ENCODE data around the gene AP2A1.
"Not testable (repeated sequence)": the region's sequence is repeated elsewhere in the genome, so short reads cannot be mapped to it uniquely, and the experiment has no call there.

The AP2A1 gene

DNA sequence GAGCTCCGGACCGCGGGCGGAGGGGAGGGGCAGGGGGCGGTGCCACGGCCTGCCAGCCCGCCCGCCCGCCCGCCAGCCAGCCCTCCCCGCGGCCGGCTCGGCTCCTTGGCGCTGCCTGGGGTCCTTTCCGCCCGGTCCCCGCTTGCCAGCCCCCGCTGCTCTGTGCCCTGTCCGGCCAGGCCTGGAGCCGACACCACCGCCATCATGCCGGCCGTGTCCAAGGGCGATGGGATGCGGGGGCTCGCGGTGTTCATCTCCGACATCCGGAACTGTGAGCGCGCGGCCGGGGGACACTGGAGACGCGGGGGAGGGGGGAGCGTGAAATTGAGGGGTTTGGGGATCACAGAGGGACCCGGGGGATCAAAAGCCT lies at the start of gene AP2A1:
Gene AP2A1 (plus strand): TSS at position 72 of the 370 bp plus-strand sequence. CDS start 133 bp downstream, at position 205.
- DNase-seq: no peak

DNA sequence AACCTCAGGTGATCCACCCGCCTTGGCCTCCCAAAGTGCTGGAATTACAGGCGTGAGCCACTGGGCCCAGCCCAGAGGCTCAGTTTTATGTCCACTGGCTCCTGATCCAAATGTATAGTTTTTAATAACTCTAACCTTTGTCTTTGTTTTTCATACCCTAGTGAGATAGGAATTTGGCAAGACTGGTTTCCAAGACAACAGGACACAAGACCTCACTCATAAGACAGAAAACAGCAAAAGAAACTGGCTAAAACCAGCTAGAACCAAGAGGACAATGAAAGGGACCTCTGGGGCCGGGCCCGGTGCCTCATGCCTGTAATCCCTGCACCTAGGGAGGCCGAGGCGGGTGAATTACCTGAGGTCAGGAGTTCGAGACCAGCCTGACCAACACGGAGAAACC lies 48.3 kb upstream of the AP2A1 start:
- peak; percentile 21 for DNase-seq

DNA sequence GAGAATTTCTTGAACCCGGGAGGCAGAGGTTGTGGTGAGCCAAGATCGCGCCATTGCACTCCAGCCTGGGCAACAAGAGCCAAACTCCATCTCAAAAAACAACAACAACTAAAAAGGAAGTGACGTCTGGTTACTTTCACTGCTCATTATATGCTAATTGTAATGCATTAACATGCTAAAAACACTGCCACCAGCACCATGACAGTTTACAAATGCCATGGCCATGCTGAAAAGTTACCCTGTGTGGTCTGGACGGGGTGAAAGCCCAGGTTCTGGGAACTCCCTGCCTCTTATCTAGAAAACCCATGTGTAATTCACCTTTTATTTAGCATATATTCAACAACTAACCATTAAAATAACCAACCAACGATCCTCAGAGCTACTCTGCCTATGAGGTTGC lies 47.8 kb upstream of the AP2A1 start:
- no peak for DNase-seq

DNA sequence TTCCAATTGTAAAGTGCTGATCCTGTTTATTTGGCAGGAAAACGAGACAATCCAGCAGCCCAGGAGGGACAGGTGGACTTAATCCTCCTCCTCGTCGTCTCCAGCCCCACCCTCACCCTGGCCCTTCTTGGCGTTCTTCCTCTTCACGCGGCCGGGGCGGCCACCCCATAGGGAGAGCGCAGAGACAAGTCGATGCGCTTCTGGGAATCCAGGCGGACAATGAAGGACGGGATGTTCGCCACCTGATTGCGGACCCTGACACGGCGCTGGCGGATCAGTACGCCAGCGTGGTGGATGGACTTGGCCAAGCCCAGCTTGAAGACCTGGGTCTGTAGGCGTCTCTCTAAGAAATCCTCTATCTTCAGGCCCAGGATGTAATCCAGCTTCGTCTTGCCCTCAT lies 47.4 kb upstream of the AP2A1 start:
- DNase-seq: not testable (repeated sequence)

DNA sequence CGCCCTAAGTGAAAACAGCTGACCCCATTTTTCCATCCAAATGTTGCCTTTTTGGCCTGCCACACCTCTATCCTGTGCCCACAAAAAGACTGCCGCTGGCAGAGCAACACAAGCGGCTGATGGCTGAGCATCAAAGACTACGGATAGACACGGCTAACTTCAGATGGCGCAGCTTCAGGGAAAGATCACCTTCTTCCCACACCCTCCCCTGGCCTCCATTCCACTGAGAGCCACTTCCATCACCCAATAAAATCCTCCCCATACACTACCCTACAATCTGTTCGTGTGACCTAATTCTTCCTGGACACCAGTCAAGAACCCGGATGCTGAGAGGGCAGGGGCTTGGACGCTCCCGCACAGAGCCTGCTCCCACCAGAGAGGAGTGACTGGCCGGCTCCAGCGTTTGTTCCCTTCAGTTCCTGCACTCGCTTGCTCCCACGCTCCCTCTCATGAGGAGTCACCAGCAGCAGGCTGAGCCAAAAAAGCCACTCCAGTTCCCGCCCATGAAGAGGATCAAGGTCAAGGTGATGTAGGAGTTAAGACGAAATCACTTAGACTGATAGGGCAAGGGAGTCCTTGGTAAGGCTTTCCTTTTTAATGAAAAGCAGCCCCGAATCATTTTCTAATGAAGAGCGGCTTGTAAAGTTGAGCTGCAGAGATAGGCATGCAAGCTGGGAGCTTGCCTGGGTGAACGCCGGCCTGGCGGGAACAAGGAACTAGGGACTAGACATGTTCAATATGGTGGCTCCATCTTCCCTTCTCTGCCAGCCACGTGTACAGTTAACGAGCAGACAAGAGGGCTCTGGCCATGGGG lies 39.4 kb upstream of the AP2A1 start:
- peak; percentile 8 for DNase-seq

DNA sequence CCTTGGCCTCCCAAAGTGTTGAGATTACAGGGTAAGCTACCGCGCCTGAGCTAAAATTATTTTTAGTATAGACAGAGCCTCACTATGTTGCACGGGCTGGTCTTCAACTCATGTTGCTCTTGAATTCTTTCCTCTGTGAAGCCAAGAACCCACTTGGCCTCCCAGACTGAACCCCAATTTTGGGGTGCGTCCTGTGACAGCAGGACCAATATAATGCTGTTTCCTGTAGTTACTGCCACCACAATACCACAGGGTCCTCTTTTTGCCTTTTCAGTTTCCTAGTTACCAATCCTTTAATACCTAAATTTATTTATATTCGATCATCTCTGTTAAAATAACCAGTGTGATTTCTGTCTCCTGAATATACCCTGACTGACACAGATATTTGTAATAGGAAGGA lies 36.6 kb upstream of the AP2A1 start:
- DNase-seq: no peak

DNA sequence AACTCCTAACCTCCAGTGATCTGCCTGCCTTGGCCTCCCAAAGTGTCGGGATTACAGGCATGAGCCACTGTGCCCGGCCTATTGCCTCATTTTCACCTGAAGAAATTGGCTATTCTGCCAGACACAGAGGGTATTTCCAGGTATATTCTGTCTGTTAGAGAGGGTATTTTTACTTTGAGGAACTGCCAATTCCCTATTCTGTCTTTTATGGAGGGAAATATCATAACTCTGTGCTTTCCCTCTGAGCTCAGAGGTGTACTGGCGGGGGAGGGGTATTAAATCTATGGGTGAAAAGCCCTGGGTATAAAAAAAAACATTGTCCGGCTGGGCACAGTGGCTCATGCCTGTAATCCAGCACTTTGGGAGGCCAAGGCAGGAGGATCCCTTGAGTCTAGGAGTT lies 28.5 kb upstream of the AP2A1 start:
- no peak for DNase-seq

DNA sequence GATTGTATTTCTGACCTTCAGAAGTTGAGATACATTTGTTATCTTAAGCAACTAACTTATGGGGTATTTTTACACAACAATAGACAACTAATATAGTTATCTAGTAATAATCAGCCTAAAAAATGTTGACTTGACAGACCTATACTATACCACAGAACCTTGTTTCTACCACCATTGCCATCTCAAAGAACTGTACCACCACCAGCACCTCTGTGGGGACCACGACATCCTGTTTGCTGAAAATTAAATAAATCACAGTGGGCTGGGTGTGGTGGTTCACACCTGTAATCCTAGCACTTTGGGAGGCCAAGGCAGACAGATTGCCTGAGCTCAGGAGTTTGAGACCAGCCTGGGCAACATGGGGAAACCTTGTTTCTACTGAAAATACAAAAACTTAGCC lies 27.7 kb upstream of the AP2A1 start:
- DNase-seq: no peak

DNA sequence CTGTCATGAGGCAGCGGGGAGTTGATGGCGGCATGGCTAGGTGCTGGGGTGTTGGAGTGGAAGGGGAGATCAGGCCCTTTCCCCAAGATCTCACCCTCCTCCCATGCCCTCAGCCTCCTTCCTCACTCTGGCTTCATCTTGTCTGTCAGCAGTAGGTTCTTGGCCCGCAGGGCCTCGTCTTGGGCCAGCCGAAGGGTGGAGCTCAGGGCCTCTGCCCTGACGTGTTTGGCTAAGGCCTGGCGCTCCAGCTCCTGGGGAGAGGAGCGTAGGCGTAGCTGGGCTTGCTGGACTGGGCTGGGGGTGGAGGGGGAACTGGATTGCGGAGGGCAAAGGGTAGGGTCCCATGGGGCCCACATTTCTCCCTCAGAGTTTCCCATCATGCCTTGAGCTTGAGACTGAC lies 26.9 kb upstream of the AP2A1 start:
- no peak for DNase-seq

DNA sequence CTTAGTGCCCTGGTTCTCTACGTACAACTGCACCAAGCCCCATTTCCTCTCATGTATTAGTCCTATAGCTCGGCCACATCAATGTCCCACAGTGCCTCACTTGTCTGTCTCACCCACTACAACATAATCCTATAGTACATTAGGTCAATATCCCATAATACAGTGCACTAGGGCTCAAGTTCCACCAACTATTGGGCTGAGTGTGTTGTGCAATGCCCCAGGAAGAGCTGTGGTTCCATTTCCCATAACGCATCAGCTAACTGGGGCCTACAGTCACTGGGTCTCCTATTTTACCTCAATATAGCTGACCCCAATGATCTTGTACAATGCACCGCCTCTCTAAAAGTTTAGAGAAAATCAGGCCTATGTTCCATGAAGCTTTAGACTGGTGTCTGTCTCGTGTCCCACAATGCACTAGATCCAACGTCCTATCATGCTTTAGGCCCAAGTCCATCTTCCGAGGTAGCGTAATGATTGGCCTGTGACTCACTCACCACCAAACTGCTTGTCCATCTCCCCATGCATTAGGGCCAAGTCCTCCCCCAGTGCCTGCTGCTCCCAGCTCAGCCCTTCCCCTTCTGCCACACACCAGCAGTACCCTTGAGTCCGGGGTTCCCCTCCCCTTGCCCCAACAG lies 25.5 kb upstream of the AP2A1 start:
- no peak for DNase-seq

DNA sequence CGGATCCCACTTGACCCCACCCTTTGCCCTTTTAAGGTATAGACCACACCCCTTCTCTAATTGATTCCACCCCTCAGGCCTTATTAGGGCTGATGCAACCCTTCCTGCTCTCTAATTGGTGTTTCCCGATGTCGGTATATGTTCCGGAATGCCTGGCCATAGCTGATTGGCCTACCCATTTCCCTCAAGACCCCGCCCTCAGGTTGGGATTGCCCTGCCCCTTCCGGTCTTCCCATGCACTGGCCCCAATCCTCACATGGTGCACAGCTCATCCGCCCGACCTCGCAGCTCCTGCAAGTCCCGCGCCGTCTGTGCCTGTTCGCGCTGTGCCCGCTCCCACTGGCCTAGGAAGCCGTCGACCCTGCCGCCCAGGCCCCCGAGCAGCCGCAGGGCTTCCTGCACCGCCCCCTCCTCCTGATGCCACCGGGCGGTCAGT lies 21.8 kb upstream of the AP2A1 start:
- DNase-seq: no peak

DNA sequence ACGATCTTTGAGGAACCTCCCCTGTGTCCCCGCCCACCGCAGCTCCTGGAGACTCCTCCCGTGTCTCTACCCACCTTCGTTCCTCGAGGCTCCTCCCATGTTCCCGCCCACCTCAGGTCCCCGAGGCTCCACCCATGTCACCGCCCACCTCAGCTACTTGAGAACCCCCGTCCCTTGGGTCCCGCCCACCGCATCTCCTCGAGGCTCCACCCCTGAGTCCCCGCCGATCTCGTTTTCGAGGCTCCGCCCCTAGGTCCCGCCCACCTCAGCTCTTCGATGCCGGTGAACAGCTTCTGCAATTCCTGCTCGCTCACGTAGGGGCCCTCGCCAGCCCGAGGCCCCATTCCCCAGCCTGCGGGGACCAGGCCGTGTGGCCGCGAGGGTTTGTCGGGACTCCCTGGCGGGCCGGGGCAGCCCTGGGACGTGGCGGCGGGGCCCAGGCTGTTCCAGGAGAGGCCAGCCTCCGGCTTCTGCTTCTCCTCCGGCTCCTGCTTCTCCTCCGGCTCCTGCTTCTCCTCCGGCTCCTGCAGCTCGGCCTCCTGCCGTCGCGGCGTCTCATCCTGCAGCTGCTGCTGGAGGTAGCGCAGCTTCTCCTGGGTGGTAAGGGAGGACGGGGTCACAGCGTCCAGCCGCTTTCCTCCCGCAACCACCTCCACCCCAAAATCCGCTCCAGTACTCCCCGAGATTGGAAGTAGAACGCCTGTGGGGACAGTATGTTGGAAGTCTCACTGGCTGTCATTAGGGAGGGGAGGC lies 20.4 kb upstream of the AP2A1 start:
- DNase-seq: peak; percentile 41

DNA sequence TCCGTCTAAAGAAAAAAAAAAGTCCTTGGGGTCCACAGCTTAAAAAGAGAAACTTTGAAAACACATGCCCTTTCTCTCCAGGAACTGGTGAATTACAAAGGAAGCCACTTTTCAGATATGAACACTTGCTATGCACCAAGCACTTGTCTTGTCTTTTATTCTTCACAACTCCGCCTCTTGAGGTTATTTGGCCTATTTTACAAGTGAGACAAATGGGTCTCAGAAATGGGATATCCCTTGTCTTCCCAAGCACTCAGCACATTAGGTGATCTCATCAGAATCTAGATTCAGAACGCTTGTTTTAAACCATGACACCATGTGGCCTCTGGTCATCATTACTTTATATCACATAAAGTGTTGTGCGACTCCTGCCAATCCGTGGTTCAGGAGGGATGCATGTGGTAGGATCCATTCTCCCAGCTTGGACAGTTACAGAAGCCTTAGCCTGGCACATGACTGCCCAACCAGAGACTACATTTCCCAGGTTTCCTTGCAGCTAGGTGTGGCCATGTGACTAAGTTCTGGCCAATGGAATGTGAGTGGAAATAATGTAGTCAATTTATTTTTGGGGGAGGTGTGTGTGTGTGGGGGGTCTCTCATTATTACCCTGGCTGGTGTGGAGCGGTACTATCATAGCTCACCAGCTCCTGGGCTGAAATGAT lies 17.6 kb upstream of the AP2A1 start:
- DNase-seq: no peak

DNA sequence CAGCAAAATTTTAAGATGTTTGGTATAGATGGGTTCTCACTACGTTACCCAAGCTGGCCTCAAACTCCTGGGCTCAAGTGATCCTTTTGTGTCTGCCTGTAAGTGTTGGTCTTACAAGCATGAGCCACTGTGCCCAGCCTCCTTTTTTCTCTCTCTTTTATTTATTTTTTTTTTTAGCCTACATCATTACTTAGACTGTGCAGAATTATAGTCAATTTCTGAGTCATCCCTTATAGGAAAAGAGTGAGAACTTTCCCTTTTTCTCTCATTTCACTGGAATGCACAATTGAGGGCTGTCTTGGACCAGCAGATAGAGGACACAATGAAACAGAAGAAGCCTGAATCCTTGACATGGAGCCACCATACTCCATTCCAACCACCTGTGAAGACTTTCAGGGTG lies 17.0 kb upstream of the AP2A1 start:
- peak; percentile 62 for DNase-seq

DNA sequence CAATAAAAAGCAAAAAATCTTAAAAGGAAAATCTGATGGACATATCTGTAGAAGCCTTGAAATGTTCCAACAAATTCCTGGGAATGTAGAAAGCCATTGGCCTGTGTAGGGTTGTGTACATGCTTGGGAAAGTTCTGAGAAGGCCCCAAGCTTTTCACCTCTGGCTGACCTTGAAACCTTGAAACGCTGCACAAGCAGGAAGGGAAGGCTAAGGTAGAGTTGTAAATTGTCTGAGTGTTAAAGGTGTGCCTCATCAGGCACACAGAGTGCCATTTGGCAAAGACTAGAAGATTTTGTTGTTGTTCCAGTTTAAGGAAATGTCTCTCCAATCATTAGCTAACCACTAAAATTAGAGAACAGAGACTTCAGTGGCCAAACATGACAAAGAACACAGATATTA lies 14.1 kb upstream of the AP2A1 start:
- DNase-seq: no peak

DNA sequence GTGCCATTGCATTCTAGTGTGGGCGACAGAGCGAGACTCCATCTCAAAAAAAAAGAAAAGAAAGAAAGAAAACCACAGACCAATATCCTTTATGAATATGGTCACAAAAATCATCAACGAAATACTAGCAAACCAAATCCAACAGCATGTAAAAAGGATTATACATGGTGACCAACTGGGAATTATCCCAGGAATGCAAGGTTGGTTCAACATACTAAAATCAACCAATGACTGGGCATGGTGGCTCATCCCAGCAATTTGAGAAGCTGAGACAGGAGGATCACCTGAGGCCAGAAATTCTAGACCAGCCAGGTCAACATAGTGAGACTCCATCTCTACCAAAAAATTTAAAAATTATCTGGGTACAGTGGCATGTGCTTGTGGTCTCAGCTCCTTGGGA lies 10.8 kb upstream of the AP2A1 start:
- DNase-seq: no peak

DNA sequence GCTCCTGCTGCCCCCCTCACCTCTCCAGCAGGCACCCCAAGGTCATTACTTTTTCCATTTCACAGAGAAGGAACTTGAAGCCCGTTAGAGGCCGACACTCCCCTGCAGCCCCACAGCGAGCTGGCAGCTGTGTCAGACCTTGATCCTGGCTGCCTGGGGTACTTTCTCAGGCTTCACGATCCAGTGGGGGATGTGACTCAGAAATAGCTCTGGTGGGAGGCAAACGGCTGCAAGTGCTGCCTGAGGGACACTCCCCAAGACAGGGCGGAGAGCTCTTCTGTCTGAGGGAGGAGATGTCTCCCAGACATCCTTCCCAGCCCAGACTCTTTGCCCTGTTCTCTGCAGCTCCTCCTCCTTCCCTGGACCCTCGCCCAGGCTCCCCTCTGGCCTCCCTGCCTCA lies 8.5 kb upstream of the AP2A1 start:
- DNase-seq: peak; percentile 80

DNA sequence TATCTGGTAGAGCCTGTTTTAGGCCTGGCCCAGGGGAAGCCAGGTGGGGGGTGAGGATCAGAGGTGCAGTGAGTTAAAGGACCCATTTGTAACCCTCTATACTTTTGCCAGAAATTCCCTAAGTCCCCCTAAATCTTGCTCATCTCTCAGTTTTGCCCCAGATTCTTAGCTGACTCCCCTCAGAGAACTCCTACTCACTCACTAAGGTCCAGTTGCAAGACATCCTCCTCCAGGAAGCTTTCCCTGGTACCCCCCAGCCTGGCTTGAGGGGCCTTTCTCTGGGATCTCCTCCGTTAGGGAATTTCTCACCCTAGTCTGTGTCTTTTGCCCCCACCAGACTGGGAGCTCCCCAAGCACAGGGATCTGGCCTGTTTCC lies 5.6 kb upstream of the AP2A1 start:
- DNase-seq: no peak

DNA sequence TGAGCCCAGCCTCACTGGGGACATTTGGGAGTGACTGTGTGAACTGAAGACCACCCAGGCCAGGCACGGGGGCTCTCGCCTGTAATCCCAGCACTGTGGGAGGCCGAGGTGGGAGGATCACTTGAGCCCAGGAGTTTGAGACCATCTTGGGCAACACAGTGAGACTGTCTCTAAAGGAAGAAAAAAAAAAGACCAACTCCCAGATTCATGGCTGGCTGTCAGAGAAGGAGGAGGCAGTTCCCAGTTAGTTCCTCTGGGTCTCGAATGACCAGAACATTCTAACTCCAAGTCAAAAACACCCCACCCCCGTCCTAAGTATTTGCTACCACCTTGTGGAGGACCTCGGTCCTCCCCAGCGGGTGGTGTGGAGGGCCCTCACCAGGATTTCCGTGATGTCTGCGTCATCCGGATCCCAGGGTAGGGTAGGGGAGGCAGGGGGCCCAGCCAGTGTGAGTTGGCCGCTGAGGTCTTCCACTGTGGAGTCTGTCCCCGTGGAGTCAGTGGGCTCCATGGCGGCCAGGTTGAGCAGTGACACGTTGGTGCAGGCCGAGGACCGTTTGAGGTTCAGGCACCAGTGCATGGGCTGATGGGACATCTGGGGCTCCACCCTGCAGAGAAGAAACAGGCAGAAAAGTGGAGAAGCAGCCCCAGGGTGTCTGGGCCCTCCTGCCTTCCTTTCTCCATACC lies 5.0 kb upstream of the AP2A1 start:
- DNase-seq: peak; percentile 48

DNA sequence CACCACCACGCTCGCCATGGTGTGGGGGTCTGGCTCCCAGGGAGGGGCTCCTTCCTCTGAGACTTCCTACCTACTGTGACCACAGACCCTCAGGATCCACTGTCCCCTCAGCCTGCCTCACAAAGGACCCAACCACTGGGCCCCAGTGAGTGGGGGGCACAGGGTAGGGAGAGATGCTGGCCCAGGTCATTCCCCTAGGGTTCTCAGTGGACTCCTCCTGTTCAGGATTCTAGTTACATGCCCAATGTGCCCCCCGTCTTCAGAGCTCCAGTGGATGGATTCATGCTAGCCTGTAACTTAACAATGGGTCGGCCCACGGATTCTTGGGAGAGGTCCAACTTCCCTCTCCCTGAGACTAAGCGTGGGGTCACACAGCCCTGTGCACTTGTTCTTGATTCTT lies 3.6 kb upstream of the AP2A1 start, which contains the start of gene TSKS:
Gene TSKS (minus strand): TSS at position 77 of the 400 bp plus-strand sequence. CDS start 59 bp downstream, at position 18.
- DNase-seq: no peak

DNA sequence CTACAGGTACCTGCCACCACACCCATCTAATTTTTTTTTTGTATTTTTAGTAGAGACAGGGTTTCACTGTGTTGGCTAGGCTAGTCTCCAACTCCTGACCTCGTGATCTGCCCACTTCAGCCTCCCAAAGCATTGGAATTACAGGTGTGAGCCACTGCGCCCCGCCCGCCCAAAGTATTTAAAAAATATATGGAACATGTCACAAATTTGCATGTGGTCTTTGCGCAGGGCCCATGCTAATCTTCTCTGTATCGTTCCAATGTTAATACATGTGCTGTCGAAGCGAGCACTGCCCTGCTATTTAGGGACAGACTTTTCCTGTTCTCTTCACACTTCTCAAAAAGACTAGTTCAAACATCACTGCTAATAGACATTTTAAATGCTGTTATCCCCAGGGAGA lies 2.5 kb upstream of the AP2A1 start:
- DNase-seq: no peak

Measured in fibroblast of skin of right quadriceps (primary cell).